Measurements from ENCODE around the gene PASK. TPM values are rescaled to one million over a fixed set of nuclear protein-coding genes. Genes with fewer than 3 reads are reported as not detected.

PASK gene
- total RNA-seq, 1 experiment from 2014 or later: 80.9 TPM

DNA sequence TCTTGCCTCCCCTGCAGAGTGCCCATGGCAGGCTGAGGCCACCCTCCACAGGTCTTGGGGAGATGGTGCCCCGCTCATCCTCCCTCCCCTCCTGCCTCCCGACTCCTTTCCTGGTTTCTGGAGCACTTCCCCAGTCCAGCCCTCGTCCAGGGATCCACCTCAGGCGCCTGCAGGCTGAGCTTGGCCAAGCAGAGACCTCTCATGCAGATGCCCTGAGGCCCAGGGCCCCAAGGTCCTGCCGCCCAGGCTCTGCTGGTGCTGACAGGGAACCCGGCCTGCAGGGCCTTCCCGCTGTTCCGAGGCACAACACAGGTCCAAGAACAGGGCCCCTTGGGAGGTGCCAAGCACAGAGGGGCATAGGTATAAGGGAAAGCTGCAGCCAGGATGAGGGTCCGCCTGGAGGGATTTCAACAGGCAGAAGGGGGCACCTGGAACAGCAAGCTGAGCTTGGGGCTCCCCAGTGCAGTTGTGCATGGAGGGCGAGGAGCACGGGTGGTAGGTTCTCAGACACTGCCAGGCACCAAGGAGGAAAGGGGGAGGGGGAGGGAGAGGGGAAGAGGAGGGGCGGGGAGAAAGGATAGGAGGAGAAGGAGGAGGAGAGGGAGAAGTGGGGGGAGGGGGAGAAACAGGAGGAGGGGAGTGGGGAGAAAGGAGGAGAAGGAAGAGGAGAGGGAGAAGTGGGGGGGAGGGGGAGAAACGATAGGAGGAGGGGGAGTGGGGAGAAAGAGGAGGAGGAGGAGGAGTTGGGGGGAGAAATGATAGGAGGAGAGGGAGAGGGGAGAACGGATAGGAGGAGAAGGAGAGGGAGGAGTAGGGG, 38.0 kb upstream of the PASK start:
- Mint-ChIP-seq H3K9me3 (no peaks in the 10 kb centered on the region), H3K36me3 (no peaks in the 10 kb centered on the region), H3K27ac (no peak overlapping the region), H3K4me1 (peaks cover 10% of the 10 kb centered on the region), H3K4me3 (no peak overlapping the region), H3K27me3 (ENCODE audit: low read depth) (no peaks in the 10 kb centered on the region)
- ChIA-PET POLR2A (no interaction called here), CTCF (interaction anchor here (1.4 to 1.5 kb wide), 2 partner anchors 273 to 347 kb away, joined by 3 read pairs; no protein-coding TSS in a partner anchor)
- TF ChIP-seq, protein P1, sequence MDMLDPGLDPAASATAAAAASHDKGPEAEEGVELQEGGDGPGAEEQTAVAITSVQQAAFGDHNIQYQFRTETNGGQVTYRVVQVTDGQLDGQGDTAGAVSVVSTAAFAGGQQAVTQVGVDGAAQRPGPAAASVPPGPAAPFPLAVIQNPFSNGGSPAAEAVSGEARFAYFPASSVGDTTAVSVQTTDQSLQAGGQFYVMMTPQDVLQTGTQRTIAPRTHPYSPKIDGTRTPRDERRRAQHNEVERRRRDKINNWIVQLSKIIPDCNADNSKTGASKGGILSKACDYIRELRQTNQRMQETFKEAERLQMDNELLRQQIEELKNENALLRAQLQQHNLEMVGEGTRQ (CRISPR knock-in tag; IDR thresholded peaks at IDR 0.05): no peak
- no peak for TF ChIP-seq IRF2 (CRISPR knock-in tag; IDR thresholded peaks at IDR 0.05; ENCODE audit: borderline replicate concordance, low read depth)
- TF ChIP-seq KAT7 (CRISPR knock-in tag; IDR thresholded peaks at IDR 0.05; ENCODE audit: borderline replicate concordance): no peak
- TF ChIP-seq, protein P2, sequence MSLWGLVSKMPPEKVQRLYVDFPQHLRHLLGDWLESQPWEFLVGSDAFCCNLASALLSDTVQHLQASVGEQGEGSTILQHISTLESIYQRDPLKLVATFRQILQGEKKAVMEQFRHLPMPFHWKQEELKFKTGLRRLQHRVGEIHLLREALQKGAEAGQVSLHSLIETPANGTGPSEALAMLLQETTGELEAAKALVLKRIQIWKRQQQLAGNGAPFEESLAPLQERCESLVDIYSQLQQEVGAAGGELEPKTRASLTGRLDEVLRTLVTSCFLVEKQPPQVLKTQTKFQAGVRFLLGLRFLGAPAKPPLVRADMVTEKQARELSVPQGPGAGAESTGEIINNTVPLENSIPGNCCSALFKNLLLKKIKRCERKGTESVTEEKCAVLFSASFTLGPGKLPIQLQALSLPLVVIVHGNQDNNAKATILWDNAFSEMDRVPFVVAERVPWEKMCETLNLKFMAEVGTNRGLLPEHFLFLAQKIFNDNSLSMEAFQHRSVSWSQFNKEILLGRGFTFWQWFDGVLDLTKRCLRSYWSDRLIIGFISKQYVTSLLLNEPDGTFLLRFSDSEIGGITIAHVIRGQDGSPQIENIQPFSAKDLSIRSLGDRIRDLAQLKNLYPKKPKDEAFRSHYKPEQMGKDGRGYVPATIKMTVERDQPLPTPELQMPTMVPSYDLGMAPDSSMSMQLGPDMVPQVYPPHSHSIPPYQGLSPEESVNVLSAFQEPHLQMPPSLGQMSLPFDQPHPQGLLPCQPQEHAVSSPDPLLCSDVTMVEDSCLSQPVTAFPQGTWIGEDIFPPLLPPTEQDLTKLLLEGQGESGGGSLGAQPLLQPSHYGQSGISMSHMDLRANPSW (CRISPR knock-in tag; conservative IDR thresholded peaks at IDR 0.05; ENCODE audit: low read depth): no peak
- TF ChIP-seq GRHL2 (CRISPR knock-in tag; IDR thresholded peaks at IDR 0.05; ENCODE audit: insufficient replicate concordance, severe bottlenecking): no peak
- TF ChIP-seq ZNF232 (CRISPR knock-in tag; IDR thresholded peaks at IDR 0.05): no peak
- no peak for TF ChIP-seq NR2C2 (CRISPR knock-in tag; IDR thresholded peaks at IDR 0.05)
- TF ChIP-seq, protein P3, sequence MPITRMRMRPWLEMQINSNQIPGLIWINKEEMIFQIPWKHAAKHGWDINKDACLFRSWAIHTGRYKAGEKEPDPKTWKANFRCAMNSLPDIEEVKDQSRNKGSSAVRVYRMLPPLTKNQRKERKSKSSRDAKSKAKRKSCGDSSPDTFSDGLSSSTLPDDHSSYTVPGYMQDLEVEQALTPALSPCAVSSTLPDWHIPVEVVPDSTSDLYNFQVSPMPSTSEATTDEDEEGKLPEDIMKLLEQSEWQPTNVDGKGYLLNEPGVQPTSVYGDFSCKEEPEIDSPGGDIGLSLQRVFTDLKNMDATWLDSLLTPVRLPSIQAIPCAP (CRISPR knock-in tag; IDR thresholded peaks at IDR 0.05): no peak
- TF ChIP-seq, protein P4, sequence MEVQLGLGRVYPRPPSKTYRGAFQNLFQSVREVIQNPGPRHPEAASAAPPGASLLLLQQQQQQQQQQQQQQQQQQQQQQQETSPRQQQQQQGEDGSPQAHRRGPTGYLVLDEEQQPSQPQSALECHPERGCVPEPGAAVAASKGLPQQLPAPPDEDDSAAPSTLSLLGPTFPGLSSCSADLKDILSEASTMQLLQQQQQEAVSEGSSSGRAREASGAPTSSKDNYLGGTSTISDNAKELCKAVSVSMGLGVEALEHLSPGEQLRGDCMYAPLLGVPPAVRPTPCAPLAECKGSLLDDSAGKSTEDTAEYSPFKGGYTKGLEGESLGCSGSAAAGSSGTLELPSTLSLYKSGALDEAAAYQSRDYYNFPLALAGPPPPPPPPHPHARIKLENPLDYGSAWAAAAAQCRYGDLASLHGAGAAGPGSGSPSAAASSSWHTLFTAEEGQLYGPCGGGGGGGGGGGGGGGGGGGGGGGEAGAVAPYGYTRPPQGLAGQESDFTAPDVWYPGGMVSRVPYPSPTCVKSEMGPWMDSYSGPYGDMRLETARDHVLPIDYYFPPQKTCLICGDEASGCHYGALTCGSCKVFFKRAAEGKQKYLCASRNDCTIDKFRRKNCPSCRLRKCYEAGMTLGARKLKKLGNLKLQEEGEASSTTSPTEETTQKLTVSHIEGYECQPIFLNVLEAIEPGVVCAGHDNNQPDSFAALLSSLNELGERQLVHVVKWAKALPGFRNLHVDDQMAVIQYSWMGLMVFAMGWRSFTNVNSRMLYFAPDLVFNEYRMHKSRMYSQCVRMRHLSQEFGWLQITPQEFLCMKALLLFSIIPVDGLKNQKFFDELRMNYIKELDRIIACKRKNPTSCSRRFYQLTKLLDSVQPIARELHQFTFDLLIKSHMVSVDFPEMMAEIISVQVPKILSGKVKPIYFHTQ (CRISPR knock-in tag; IDR thresholded peaks at IDR 0.05): no peak
- no peak for TF ChIP-seq ESRRA (CRISPR knock-in tag; IDR thresholded peaks at IDR 0.05; ENCODE audit: borderline replicate concordance)
- TF ChIP-seq ZBTB21 (CRISPR knock-in tag; IDR thresholded peaks at IDR 0.05; ENCODE audit: borderline replicate concordance): no peak
- no peak for TF ChIP-seq ARID4B (CRISPR knock-in tag; IDR thresholded peaks at IDR 0.05; ENCODE audit: borderline replicate concordance)
- no peak for TF ChIP-seq SP1 (CRISPR knock-in tag; conservative IDR thresholded peaks at IDR 0.05)
- TF ChIP-seq HMGA2 (CRISPR knock-in tag; IDR thresholded peaks at IDR 0.05): no peak
- no peak for TF ChIP-seq RELA (CRISPR knock-in tag; IDR thresholded peaks at IDR 0.05; ENCODE audit: borderline replicate concordance)
- DNase-seq (ENCODE audit: low spot score) (no peak), ATAC-seq (no peak)
